Left forelimb (tissue), 1 donor: Measurements from ENCODE around the gene SLC24A3.

Experiments
- DNase-seq: peaks from one replicate; pipeline ENCODE4 v3.0.0-alpha.2; 2018; ENCODE audit warnings: low spot score

SLC24A3 gene

GRCh38 chr20:19771031-19771430 lies 558.6 kb downstream of the SLC24A3 start:
- no peak for DNase-seq
